PC-9 (cell line): ENCODE data around the gene MICU2. TPM values are rescaled to one million over a fixed set of nuclear protein-coding genes. Genes with fewer than 3 reads are reported as not detected.
A peak's percentile ranks its signal among the peaks of the same experiment; 100 is the strongest.

Experiments
- Bru-seq: library from RNA; stranded (reverse); fragments of 400-500 nt; gene quantifications from one replicate; lab custom pipeline; 2021; lab: Mats Ljungman, UMichigan
- BruChase-seq, 2 experiments: library from RNA; stranded (reverse); fragments of 400-500 nt; gene quantifications; one replicate each; lab custom pipeline; 2021; lab: Mats Ljungman, UMichigan
- BruUV-seq: library from RNA; stranded (reverse); fragments of 400-500 nt; replicated peaks from 2 replicates; lab custom pipeline; 2021; lab: Mats Ljungman, UMichigan
- CTCF ChIA-PET: fragments of 300-600 bp; sonication (Branson Sonifier 250); formaldehyde crosslinking; loops from one replicate; lab custom pipeline; 2022; ENCODE audit warnings: antibody characterized with exemption; lab: Charles Lee
- POLR2A ChIA-PET: fragments of 300-600 bp; sonication (Branson Sonifier 250); formaldehyde crosslinking; loops from one replicate; lab custom pipeline; 2022; ENCODE audit warnings: antibody characterized with exemption; ENCODE audit not compliant: unreplicated experiment; lab: Charles Lee
- DNase-seq, 2 experiments: peaks; one replicate each; pipeline versions ENCODE4 v3.0.0 to v3.0.0-alpha.2; 2015 to 2022; ENCODE audit warnings: mixed read lengths in 1 of 2
- H2AFZ ChIP-seq: fragments of 200-600 bp; sonication (generic); 2 replicates; pipeline ENCODE4 v1.8.1; 2017; ENCODE audit warnings: antibody characterized with exemption
- H3F3A ChIP-seq: fragments of 200-600 bp; sonication (generic); 2 replicates; pipeline ENCODE4 v1.8.1; 2017; ENCODE audit warnings: antibody characterized with exemption, mild to moderate bottlenecking, low read depth; ENCODE audit not compliant: insufficient read depth
- H3K27ac ChIP-seq: fragments of 200-600 bp; sonication (generic); 2 replicates; pipeline ENCODE4 v1.6.1; 2016; ENCODE audit warnings: mixed run types
- H3K27me3 ChIP-seq: fragments of 200-600 bp; sonication (generic); 2 replicates; pipeline ENCODE4 v1.6.1; 2016; ENCODE audit warnings: low read depth, mixed run types; ENCODE audit not compliant: insufficient read depth
- H3K36me3 ChIP-seq: fragments of 200-600 bp; sonication (generic); 2 replicates; pipeline ENCODE4 v1.6.1; 2016; ENCODE audit warnings: low read depth, mixed run types
- H3K4me1 ChIP-seq: fragments of 200-600 bp; sonication (generic); replicated peaks from 2 replicates; pipeline ENCODE4 v1.6.1; 2016; ENCODE audit warnings: mixed run types; ENCODE audit not compliant: insufficient read depth
- H3K4me2 ChIP-seq: fragments of 200-600 bp; sonication (generic); 2 replicates; pipeline ENCODE4 v1.6.1; 2017; ENCODE audit warnings: mixed run types
- H3K4me3 ChIP-seq: fragments of 200-600 bp; sonication (generic); 2 replicates; pipeline ENCODE4 v1.6.1; 2016; ENCODE audit warnings: mixed run types
- H3K79me2 ChIP-seq: fragments of 200-600 bp; sonication (generic); 2 replicates; pipeline ENCODE4 v1.6.1; 2017; ENCODE audit warnings: low read depth, mixed run types
- H3K9me2 ChIP-seq: fragments of 200-600 bp; sonication (generic); 2 replicates; pipeline ENCODE4 v1.8.1; 2017; ENCODE audit warnings: mild to moderate bottlenecking; ENCODE audit not compliant: insufficient read depth
- H3K9me3 ChIP-seq: fragments of 200-600 bp; sonication (generic); 2 replicates; pipeline ENCODE4 v1.8.1; 2016; ENCODE audit warnings: low read depth; ENCODE audit not compliant: insufficient read depth
- H4K20me1 ChIP-seq: fragments of 200-600 bp; sonication (generic); 2 replicates; pipeline ENCODE4 v1.8.1; 2017; ENCODE audit not compliant: insufficient read depth
- CTCF ChIP-seq: fragments of 200-600 bp; sonication (generic); conservative IDR thresholded peaks from 2 replicates; pipeline ENCODE4 v1.6.1; 2017; ENCODE audit warnings: mixed run types, antibody characterized with exemption, mild to moderate bottlenecking, moderate library complexity
- EZH2 ChIP-seq: fragments of 200-600 bp; sonication (generic); IDR thresholded peaks from 2 replicates; pipeline ENCODE4 v1.8.0; 2017; ENCODE audit warnings: antibody characterized with exemption, low read depth
- intact Hi-C: fragments of 100-400 bp; cut with micrococcal nuclease; formaldehyde crosslinking; loops from one replicate; pipeline ENCODE4 v1.10.0; 2022; ENCODE audit not compliant: unreplicated experiment
- long read RNA-seq: library from polyadenylated mRNA; stranded (forward); transcript quantifications from one replicate; pipeline ENCODE4 v2.0.0, GENCODE V29; 2022
- total RNA-seq: library from RNA; stranded (reverse); gene quantifications from 2 replicates; pipeline ENCODE4 v1.2.3, GENCODE V29; 2021

MICU2 gene
- 17.0 and 18.3 TPM in 2 replicates for total RNA-seq
- Bru-seq, nascent RNA, result percentile 70 among the genes with signal in this experiment
- percentile 57 among the genes with signal in this experiment for BruChase-seq, experiment 1, labeled RNA remaining after a 2-hour chase
- percentile 55 among the genes with signal in this experiment for BruChase-seq, experiment 2, labeled RNA remaining after a 6-hour chase
- long read RNA-seq, transcript MICU2-201 (12 exons, 1,920 nt), result major isoform, 34 of 38 reads
- long read RNA-seq, partial matches to known transcripts, result 0 of 38 reads
- long read RNA-seq, other reads (novel, unspliced or antisense), result 4 of 38 reads

DNA sequence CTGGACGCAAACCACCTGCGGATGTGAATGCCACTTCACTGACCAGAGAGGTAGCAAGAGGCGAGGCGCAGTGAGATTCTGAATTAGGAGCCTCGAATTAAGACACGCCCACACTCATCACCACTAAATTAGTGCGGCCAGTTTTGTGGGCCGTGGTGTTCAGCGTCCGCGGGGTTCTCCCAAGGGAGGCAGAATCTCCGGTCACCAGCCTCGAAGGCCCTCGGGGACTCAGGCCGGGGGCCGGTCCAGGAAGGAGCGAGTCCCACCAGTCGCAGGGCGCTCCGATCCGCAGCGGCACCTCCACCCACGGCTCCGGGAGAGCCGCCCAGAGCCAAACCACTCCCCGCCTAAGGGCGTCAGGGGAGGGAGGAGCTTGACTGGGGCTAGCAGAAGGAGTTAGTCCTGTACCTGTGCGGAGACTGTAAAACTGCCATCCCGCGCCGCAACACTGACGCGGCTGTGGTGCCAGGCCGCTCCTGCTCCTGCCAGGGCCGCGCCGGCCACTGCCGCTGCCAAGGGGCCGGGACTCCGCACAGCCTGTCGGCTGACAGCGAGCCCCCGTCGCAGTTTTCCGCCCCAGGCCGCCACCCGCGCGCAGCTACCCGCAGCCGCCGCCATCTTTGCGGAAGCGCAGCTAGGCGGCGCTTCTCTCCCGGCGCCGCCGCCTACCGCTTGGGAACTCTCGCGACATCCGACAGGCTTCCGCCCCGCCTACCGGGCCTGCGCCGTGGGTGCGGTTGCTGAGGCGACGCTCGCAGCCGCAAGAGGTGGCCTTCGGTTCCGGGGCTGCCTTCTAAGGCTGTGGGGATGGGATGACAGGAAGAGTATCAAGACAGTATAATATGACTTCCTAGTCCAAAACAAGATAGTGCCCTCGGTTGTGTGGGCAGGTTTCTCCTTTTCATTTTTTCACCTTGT is at the start of gene MICU2:
TSS of gene MICU2 (minus strand) at position 640 of the 918 bp plus-strand sequence. CDS start at position 618, 22 bp downstream.
- H3K4me3 ChIP-seq, result peak within 1 kb of the TSS; percentile 72
- peaks cover 3% of the 10 kb centered on the region for H3F3A ChIP-seq
- intact Hi-C loops, result loop anchor here (5.0 kb wide), 1 partner anchor 306 kb away; no protein-coding TSS in a partner anchor
- no peaks in the 10 kb centered on the region for H3K36me3 ChIP-seq
- ChIA-PET POLR2A (interaction anchor here (0.5 to 0.6 kb wide), 4 partner anchors 12 to 1229 kb away, joined by 3 to 9 read pairs (median 4); no protein-coding TSS in a partner anchor), CTCF (interaction anchor here (0.5 kb wide), 1 partner anchor 700 kb away, joined by 3 read pairs; no protein-coding TSS in a partner anchor)
- TF ChIP-seq CTCF (no peak), EZH2 (no peak)
- H2AFZ ChIP-seq, result peak within 1 kb of the TSS; percentile 83
- H3K9me3 ChIP-seq, result no peaks in the 10 kb centered on the region; the same call in 1 of the 2 replicates
- peak; percentile 88 to 90 for DNase-seq
- peaks cover 20% of the 10 kb centered on the region for H3K79me2 ChIP-seq
- peak within 1 kb of the TSS; percentile 75 for H3K4me2 ChIP-seq
- peaks cover 33% of the 10 kb centered on the region; the same call in 1 of the 2 replicates for H3K27me3 ChIP-seq
- BruUV-seq, result TSS peak; percentile 87
- no peaks in the 10 kb centered on the region for H3K4me1 ChIP-seq
- H4K20me1 ChIP-seq, result peaks cover 8% of the 10 kb centered on the region; the same call in 1 of the 2 replicates
- no peaks in the 10 kb centered on the region for H3K9me2 ChIP-seq
- H3K27ac ChIP-seq, result peak within 1 kb of the TSS; percentile 83

DNA sequence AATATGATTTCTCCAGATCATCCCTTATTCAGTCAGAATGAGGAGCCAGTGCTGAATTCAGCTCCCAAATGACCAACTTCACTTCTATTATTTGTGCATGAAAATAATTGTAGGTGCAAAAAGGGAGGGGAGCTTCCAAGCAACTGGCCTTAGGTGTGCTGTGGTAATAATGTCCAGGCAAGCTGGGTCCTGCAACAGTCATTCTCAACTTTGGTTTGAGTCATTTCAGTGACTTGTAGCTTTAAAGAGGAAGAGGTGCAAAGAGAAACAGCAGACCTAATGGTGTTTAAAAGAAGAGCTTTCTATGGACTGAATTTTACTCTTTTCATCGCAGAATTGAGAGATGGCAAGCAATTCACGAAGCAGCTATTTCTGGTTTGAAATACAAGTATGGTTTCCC is 37.7 kb upstream of the MICU2 start:
- Histone ChIP-seq H3K4me3 (no peak overlapping the region), H4K20me1 (no peaks in the 10 kb centered on the region), H3K27me3 (peaks cover 55% of the 10 kb centered on the region), H3K9me2 (no peaks in the 10 kb centered on the region), H3K4me2 (no peak overlapping the region), H3K27ac (no peak overlapping the region), H3K4me1 (peaks cover 5% of the 10 kb centered on the region; the same call in 1 of the 2 replicates), H3K9me3 (0 out of 2 replicates have a peak, but pooled peaks cover 2% of the 10 kb centered on the region), H3K79me2 (no peaks in the 10 kb centered on the region), H2AFZ (no peak overlapping the region), H3K36me3 (no peaks in the 10 kb centered on the region), H3F3A (peaks cover 11% of the 10 kb centered on the region; the same call in 1 of the 2 replicates)
- intact Hi-C loops, result no loop called here
- CTCF ChIA-PET, result no interaction called here
- BruUV-seq, result no TSS peak
- POLR2A ChIA-PET, result no interaction called here
- no peak for DNase-seq
- TF ChIP-seq EZH2 (no peak), CTCF (no peak)

DNA sequence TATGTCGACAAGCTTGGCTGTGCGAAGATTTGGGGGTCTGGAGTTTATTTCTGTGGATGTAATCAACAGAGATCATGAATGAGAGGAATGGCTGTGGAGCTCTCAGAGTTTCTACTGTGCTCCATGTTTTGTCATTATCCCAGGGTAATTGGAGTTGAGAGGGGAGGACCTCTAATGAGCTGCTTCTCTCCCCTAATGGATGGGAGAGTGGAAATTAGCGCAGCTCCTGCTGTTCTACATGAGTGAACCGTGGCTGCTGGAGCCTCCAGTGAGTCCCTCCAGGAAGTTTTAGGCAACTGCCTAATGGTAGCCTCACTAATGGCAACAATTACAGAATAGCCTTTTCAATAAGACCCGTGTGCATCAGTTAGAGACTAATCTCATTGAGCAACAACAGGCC is 35.6 kb upstream of the MICU2 start:
- Histone ChIP-seq H3K27me3 (peaks cover 54% of the 10 kb centered on the region), H3K9me2 (no peaks in the 10 kb centered on the region), H3K36me3 (no peaks in the 10 kb centered on the region), H3K4me2 (no peak overlapping the region), H3K4me1 (peaks cover 5% of the 10 kb centered on the region; the same call in 1 of the 2 replicates), H4K20me1 (no peaks in the 10 kb centered on the region), H3K4me3 (no peak overlapping the region), H3K27ac (no peak overlapping the region), H2AFZ (no peak overlapping the region), H3K79me2 (no peaks in the 10 kb centered on the region), H3F3A (peaks cover 11% of the 10 kb centered on the region; the same call in 1 of the 2 replicates), H3K9me3 (0 out of 2 replicates have a peak, but pooled peaks cover 2% of the 10 kb centered on the region)
- no peak for DNase-seq
- CTCF ChIA-PET, result no interaction called here
- POLR2A ChIA-PET, result no interaction called here
- no peak for TF ChIP-seq CTCF
- no peak for TF ChIP-seq EZH2
- BruUV-seq, result no TSS peak
- intact Hi-C loops, result no loop called here
